NCI-H2029 (cell line): Measurements from ENCODE around the gene GTSE1.

Experiments
- DNase-seq: peaks from one replicate; lab custom pipeline; 2025; lab: John Stamatoyannopoulos, UW

Gene GTSE1

GRCh38 chr22:46353483-46354105, 56.9 kb downstream of the GTSE1 start:
- DNase-seq: no peak

GRCh38 chr22:46354176-46354992, 57.7 kb downstream of the GTSE1 start:
- DNase-seq: no peak

DNA sequence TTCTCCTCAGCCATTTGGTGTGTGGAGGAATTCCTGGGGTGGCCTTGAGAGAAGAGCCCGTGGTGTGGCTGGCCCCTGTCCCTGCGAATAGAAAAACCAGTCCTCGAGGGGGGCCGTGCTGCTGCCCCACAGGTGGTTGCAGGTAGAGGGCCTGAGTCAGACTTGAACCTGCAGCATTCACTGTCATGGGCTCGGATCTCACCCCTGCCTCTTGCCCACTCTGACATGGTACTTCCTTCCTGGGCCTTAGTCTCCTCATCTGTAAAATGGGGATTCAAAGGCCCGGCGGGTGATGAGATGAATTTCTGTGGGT, 58.3 kb downstream of the GTSE1 start:
- no peak for DNase-seq

DNA sequence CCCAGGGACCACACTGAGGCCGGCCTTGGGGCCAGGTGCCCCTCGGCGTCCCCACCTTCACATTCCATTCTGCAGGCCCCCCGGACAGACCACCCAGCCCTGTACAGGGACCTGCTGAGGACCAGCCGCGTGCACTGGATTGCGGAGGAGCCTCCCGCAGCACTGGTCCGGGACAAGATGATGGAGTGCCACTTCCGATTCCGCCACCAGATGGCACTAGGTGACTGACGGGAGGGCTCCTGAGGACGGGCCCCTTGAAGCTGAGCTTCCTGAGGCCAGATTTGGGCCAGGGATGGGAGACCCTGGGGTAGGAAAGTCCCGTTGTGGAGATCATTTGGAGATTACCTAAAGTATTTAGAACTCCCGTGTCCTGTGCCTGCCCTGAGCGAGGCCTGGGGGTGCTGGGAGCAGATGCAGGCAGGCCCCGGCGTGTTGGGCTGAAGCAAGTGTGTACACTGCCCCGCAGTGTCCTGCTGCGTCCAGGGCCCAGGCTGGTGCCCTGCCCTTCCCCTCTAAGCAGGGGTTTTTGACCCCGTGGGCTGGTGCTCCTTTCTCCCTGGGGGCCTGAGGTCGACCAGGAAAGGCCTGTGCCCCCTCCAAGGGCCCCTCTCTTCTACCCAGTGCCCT, 58.8 kb downstream of the GTSE1 start:
- DNase-seq: no peak

DNA sequence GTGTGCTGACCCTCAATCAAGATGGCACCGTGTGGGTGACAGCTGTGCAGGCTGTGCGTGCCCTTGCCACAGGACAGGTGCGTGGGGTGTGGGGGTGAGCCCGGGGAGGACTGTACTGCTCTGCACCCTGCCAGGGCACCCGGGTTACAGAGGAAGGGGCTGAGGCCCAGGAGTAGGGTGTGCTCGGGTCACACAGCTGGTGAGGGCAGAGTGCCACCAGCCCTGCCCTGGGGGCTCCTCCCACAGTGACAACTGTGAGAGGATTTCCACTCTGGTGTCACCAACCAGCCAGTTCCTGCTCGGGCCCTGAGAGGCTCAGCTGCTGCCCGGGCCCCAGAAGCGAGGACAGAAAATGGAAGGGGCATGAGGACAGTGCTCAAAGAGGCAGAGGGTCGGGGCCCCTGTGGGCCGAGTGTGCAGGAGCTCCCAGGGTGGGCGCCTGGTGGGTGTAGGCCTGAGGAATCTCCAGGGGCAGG, 59.4 kb downstream of the GTSE1 start:
- DNase-seq: no peak

GRCh38 chr22:46356496-46357480, 60.1 kb downstream of the GTSE1 start:
- DNase-seq: no peak

GRCh38 chr22:46357711-46358520, 61.2 kb downstream of the GTSE1 start:
- DNase-seq: no peak

- no peak for DNase-seq
Observed at GRCh38 chr22:46358766-46359165, 62.1 kb downstream of the GTSE1 start.

DNA sequence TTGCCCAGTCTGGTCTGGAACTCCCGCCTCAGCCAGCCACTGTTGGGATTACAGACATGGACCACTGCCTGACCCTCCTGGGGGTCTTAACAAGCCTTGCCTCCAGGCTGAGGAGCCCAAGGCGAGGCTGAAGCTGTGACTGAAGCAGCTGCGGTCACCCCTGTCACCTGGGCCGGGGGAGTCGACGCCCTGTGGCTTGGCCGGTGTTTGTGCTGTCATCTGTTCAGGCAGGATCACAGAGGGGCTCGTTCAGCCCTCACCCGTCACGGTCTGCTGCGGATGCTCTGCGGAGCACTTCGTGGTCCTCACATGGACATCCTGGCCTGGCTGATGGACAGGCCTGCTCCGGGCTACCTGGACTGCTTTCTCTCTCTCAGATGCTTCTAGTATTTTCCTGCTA, 62.7 kb downstream of the GTSE1 start:
- no peak for DNase-seq

GRCh38 chr22:46360097-46360496, 63.4 kb downstream of the GTSE1 start:
- no peak for DNase-seq

DNA sequence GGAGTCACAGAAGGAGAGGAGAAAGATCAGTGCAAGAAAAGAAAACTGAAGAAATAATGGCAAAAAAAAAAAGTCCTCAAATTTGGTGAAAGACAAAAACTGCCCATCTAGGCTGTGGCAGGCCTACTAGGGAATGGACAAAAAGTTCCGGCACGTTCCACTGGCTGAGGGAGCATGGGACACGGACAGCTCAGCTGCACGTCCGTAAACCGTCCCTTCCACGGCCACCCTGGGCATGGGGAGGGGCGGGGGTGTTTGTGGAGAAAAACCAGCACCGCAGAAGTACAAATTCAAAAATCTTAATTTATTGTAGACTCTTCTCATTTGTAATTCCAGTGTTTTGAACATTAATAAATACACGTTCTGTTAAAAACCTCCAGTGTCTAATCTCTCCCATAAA, 64.2 kb downstream of the GTSE1 start:
- no peak for DNase-seq

DNA sequence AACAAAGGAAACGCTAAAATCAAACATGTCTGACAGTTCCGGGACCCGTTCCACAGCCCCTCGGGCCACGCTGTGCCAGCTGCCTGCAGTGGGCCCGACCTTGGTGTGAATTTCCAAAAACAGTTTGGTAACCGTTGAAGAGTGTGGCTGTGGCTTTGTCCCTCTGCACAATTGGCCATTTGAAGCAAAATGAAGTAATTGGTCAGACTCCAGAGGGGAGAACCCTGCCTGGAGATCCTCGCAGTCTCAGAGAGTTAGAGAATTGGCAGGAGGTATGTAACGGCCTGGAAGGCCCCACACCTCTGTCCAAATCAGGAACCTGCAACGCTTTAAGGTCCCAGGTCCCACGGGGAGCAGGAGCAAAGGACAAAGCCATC, 65.1 kb downstream of the GTSE1 start:
- no peak for DNase-seq

- DNase-seq: no peak
Observed at GRCh38 chr22:46362203-46362933, 65.7 kb downstream of the GTSE1 start.

- no peak for DNase-seq
Observed at GRCh38 chr22:46362934-46363515, 66.4 kb downstream of the GTSE1 start.

- DNase-seq: no peak
Observed at GRCh38 chr22:46363611-46364321, 67.1 kb downstream of the GTSE1 start.

- no peak for DNase-seq
Observed at GRCh38 chr22:46364341-46365165, 67.9 kb downstream of the GTSE1 start.

DNA sequence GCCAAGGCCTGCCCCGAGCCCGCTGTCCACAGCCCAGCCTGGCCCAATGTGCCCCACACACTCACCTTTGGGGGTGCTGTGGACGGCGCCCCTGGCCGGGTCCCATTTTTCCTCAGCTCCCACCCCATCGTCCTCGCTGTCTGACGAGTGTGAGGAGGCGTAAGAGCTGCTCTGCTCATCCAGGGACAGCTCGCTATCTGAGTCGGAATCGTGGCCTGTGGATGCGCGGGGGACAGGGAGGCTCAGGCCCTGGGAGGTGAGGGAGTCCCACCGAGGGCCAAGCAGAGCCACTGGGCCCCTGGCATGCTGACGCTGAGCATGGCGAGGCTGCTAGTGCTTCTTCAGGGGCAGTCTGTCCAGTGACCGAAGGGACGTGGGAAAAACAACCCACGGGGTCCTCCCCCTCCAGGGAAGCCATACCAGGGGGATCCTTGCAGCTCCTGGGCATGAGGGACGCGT, 68.5 kb downstream of the GTSE1 start:
- no peak for DNase-seq

GRCh38 chr22:46366327-46366731, 69.7 kb downstream of the GTSE1 start:
- DNase-seq: no peak
